Psoas muscle (tissue), 8 donors: Measurements from ENCODE around the gene RPUSD4. TPM values are rescaled to one million over a fixed set of nuclear protein-coding genes. Genes with fewer than 3 reads are reported as not detected.
A peak's percentile ranks its signal among the peaks of the same experiment; 100 is the strongest.

ENCODE experiments used
- ATAC-seq, 4 donors: fragments of 200-7000 bp; cut with Tn5 transposase; one replicate each; pipeline ENCODE4 v1.9.1; 2020; ENCODE audit warnings: moderate library complexity in 3 of 4, mild to moderate bottlenecking in 2 of 4
- DNase-seq, 2 donors: peaks; one replicate each; pipeline ENCODE4 v3.0.0-alpha.2; 2020
- H3K27ac ChIP-seq: fragments of 200-600 bp; one replicate; pipeline ENCODE4 v1.8.0; 2022
- H3K27me3 ChIP-seq, 3 donors: fragments of 200-600 bp in 1 of 3; one replicate each; pipeline versions ENCODE4 v1.6.1 to v1.8.0; 2013 to 2022; ENCODE audit warnings: low read length in 2 of 3, mild to moderate bottlenecking in 2 of 3, moderate library complexity in 1 of 3; ENCODE audit not compliant: insufficient read depth in 3 of 3
- H3K36me3 ChIP-seq, 2 donors: fragments of 200-600 bp in 1 of 2; one replicate each; pipeline versions ENCODE4 v1.6.1 to v1.8.0; 2013 to 2022; ENCODE audit warnings: low read depth in 1 of 2, mild to moderate bottlenecking in 1 of 2, moderate library complexity in 1 of 2; ENCODE audit not compliant: insufficient read depth in 1 of 2
- H3K4me1 ChIP-seq: fragments of 200-600 bp; one replicate; pipeline ENCODE4 v1.8.0; 2022
- H3K4me3 ChIP-seq: fragments of 200-600 bp; one replicate; pipeline ENCODE4 v1.8.0; 2022; ENCODE audit warnings: mild to moderate bottlenecking
- H3K9me3 ChIP-seq: fragments of 200-600 bp; one replicate; pipeline ENCODE4 v1.8.0; 2022
- WGBS, 3 donors: extraction: QIAGEN DNeasy Blood & Tissue Kit; methylation state at CpG; one replicate each; pipeline versions ENCODE4 v1.1.6 to v1.1.7; 2013; 5-methylcytosine and 5-hydroxymethylcytosine counted together
- intact Hi-C, 2 donors: fragments of 100-400 bp; cut with DNase I; formaldehyde crosslinking; loops; one replicate each; pipeline versions ENCODE4 v1.11.0 to v1.14.2; 2022
- polyA plus RNA-seq, 3 donors: library from polyadenylated mRNA; stranded (reverse); fragments of 200-250 nt; gene quantifications; one replicate each; pipeline ENCODE4 v1.2.3, GENCODE V29; 2013
- total RNA-seq, 4 donors: library from RNA; stranded (reverse); fragmentation: NEBNext Ultra II Directional in 2 of 4; extraction: Animal tissue kit (Norgen Biotek cat#: 25700) in 2 of 4; gene quantifications; one replicate each; pipeline versions ENCODE4 v1.2.1 to v1.2.4, GENCODE V29; 2021 to 2023
- TF ChIP-seq, protein P1 (sequence below): fragments of 200-600 bp; IDR thresholded peaks from one replicate; pipeline ENCODE4 v1.8.0; 2022; ENCODE audit warnings: antibody characterized with exemption
- donor health status: healthy with polysubstance abuse.
- donor health status: DM: no; HTN: no; CAD: no; lungs with moderate emphysema.
- donor health status: Bipolar disorder and iron deficiency.
- donor health status: healthy.
- donor health status: DM: yes; HTN: yes; CAD: no.
- donor health status: DM: no; HTN: no; CAD: no.
- donor health status: DM: no; HTN: no; CAD: no.
- donor health status: DM: yes; HTN: yes; CAD: no.

Gene RPUSD4
- total and polyA plus RNA-seq, 7 donors = 61.6 to 139 (median 86.7) TPM

DNA sequence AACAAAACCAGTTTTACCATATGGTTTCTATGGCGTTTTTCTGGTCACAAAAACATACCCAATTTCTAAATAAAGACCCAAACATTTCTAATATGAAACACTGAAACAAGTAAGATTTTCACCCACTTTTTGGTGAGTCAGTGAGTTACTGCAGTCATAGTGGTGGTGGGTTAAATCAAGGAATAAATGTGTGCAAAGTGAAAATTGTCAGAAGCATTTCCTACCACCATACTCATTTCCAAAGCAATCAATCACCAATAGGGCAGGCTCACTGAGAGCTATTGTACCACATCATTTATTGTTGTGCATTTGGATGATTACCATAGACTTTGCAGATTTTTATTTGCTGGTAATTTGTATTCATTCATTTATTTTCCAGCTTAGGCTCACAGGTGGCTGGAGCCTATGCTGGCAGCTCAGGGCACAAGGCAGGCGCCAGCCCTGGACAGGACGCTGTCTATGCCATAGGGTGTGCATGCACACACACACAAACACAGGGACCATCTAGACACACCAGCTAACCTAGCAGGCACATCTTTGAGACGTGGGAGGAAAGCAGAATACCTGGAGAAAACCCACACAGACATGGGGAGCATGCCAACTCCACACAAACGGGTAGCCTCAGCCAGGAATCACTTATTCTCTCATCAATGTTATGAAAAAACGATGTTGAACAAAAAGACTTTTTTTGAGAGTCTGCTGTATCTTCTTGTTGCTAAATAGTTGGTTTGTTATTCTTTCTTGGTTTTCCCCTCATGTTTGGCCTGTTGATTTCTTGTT lies 5.3 kb upstream of the RPUSD4 start:
- intact Hi-C loops = no loop called here

GRCh38 chr11:126214841-126215240 lies 3.4 kb upstream of the RPUSD4 start:
- Histone ChIP-seq H3K4me3 (peak overlapping the region; percentile 31), H3K27ac (no peak overlapping the region)
- 36 to 52% (median 50%) methylated on average over 6 of the region's 6 CpGs for WGBS, 3 donors

More for the DNA sequence above, 5.3 kb upstream of the RPUSD4 start:
- Histone ChIP-seq H3K27ac (no peak overlapping the region), H3K36me3 (no peaks in the 10 kb centered on the region), H3K9me3 (no peaks in the 10 kb centered on the region), H3K4me1 (peaks cover 35% of the 10 kb centered on the region), H3K4me3 (no peak overlapping the region), H3K27me3 (no peaks in the 10 kb centered on the region)
- TF ChIP-seq, protein P1, sequence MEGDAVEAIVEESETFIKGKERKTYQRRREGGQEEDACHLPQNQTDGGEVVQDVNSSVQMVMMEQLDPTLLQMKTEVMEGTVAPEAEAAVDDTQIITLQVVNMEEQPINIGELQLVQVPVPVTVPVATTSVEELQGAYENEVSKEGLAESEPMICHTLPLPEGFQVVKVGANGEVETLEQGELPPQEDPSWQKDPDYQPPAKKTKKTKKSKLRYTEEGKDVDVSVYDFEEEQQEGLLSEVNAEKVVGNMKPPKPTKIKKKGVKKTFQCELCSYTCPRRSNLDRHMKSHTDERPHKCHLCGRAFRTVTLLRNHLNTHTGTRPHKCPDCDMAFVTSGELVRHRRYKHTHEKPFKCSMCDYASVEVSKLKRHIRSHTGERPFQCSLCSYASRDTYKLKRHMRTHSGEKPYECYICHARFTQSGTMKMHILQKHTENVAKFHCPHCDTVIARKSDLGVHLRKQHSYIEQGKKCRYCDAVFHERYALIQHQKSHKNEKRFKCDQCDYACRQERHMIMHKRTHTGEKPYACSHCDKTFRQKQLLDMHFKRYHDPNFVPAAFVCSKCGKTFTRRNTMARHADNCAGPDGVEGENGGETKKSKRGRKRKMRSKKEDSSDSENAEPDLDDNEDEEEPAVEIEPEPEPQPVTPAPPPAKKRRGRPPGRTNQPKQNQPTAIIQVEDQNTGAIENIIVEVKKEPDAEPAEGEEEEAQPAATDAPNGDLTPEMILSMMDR = no peak
- DNase-seq (no peak), ATAC-seq (no peak)
- WGBS, 3 donors = 66 to 75% (median 70%) methylated on average over 6 of the region's 6 CpGs

DNA sequence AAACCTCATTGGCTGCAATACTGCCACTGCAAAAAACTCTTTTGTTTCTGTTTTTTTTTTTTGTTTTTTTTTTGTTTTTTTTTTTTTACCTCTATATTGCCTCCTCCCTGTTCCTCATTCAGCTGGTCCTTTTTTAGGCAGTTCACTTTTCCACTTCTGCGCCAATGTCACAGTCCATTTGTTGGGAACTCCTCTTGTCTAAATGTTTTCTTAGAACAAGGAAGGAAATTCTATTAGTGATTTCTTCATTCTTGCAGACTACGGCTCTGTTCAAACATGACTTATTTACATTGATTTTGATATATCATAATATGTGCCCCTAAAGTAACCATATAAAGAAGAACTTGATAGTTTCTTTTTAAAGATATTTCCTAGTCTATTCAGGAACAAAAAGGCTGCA lies 3.0 kb upstream of the RPUSD4 start:
- peak overlapping the region; percentile 83 for H3K27ac ChIP-seq
- 68 to 87% (median 80%) methylated on average over 2 of the region's 2 CpGs for WGBS, 3 donors
- no peaks in the 10 kb centered on the region for H3K27me3 ChIP-seq
- no peaks in the 10 kb centered on the region for H3K9me3 ChIP-seq
- peaks cover 48% of the 10 kb centered on the region for H3K4me1 ChIP-seq
- DNase-seq (no peak), ATAC-seq (no peak)
- TF ChIP-seq, protein P1 = no peak
- H3K4me3 ChIP-seq = peak overlapping the region; percentile 31
- H3K36me3 ChIP-seq = peaks cover 0 to 14% of the 10 kb centered on the region in 2 donors
- intact Hi-C loops = loop anchor here in 1 of 2 donors (5.0 kb wide), 1 partner anchor 53 kb away; the partner anchor contains the start of genes FOXRED1 and SRPRA

More at GRCh38 chr11:126214841-126215240, 3.4 kb upstream of the RPUSD4 start:
- DNase-seq (no peak), ATAC-seq (no peak)
- intact Hi-C loops = loop anchor here in 1 of 2 donors (5.0 kb wide), 1 partner anchor 52 kb away; the partner anchor contains the start of genes FOXRED1 and SRPRA
- no peaks in the 10 kb centered on the region for H3K27me3 ChIP-seq
- no peaks in the 10 kb centered on the region for H3K9me3 ChIP-seq
- TF ChIP-seq, protein P1 = no peak
- H3K4me1 ChIP-seq = peaks cover 45% of the 10 kb centered on the region
- peaks cover 0 to 10% of the 10 kb centered on the region in 2 donors for H3K36me3 ChIP-seq

GRCh38 chr11:126212089-126212660 lies 725 bp upstream of the RPUSD4 start:
- ATAC-seq = no peak
- TF ChIP-seq, protein P1 = no peak
- peak overlapping the region; percentile 92 for H3K4me3 ChIP-seq
- no peaks in the 10 kb centered on the region for H3K27me3 ChIP-seq
- WGBS, 3 donors = 1 to 2% (median 1%) methylated on average over 15 of the region's 15 CpGs
- H3K27ac ChIP-seq = peak overlapping the region; percentile 83
- H3K9me3 ChIP-seq = no peaks in the 10 kb centered on the region
- intact Hi-C loops = loop anchor here (2.0 to 5.0 kb wide), 2 partner anchors 53 to 55 kb away; partner anchors contain the start of genes FOXRED1 (in 1 of the 2) and SRPRA (in 1 of the 2)
- peaks cover 3 to 31% of the 10 kb centered on the region in 2 donors for H3K36me3 ChIP-seq
- peaks cover 54% of the 10 kb centered on the region for H3K4me1 ChIP-seq
- no peak for DNase-seq
